ENCODE data around the gene DNASE1L3. TPM values are rescaled to one million over a fixed set of nuclear protein-coding genes. Genes with fewer than 3 reads are reported as not detected.
A peak's percentile ranks its signal among the peaks of the same experiment; 100 is the strongest.

Gene DNASE1L3
- total and polyA plus RNA-seq, 2 of the 13 experiments (the other 11 are each of a cell fraction or from before 2014, with no cell fraction given) = 0.86 to 1.7 TPM

GRCh38 chr3:58191361-58191991 is 19.3 kb downstream of the DNASE1L3 start (continued):
- TF ChIP-seq AKNA (CRISPR knock-in tag; IDR thresholded peaks at IDR 0.05; ENCODE audit: borderline replicate concordance) (no peak), JDP2 (CRISPR knock-in tag; IDR thresholded peaks at IDR 0.05; ENCODE audit: borderline replicate concordance) (no peak), MYC (CRISPR knock-in tag; IDR thresholded peaks at IDR 0.05; ENCODE audit: borderline replicate concordance) (peak; percentile 22; the same call in 1 of the 2 replicates), SMAD9 (CRISPR knock-in tag; IDR thresholded peaks at IDR 0.05) (no peak), ZNF232 (CRISPR knock-in tag; IDR thresholded peaks at IDR 0.05; ENCODE audit: borderline replicate concordance) (0 out of 2 replicates have a peak, but pooled peaks have one; percentile 22), IRF1 (CRISPR knock-in tag; IDR thresholded peaks at IDR 0.05; ENCODE audit: low read depth) (no peak), ZNF720 (CRISPR knock-in tag; IDR thresholded peaks at IDR 0.05) (no peak), ZNF414 (CRISPR knock-in tag; IDR thresholded peaks at IDR 0.05) (no peak), ZNF513 (CRISPR knock-in tag; conservative IDR thresholded peaks at IDR 0.05) (no peak), WIZ (CRISPR knock-in tag; IDR thresholded peaks at IDR 0.05) (0 out of 2 replicates have a peak, but pooled peaks have one; percentile 78), HNRNPL (IDR thresholded peaks at IDR 0.05; ENCODE audit: low read depth, low read length) (no peak)
- TF ChIP-seq, protein P1, sequence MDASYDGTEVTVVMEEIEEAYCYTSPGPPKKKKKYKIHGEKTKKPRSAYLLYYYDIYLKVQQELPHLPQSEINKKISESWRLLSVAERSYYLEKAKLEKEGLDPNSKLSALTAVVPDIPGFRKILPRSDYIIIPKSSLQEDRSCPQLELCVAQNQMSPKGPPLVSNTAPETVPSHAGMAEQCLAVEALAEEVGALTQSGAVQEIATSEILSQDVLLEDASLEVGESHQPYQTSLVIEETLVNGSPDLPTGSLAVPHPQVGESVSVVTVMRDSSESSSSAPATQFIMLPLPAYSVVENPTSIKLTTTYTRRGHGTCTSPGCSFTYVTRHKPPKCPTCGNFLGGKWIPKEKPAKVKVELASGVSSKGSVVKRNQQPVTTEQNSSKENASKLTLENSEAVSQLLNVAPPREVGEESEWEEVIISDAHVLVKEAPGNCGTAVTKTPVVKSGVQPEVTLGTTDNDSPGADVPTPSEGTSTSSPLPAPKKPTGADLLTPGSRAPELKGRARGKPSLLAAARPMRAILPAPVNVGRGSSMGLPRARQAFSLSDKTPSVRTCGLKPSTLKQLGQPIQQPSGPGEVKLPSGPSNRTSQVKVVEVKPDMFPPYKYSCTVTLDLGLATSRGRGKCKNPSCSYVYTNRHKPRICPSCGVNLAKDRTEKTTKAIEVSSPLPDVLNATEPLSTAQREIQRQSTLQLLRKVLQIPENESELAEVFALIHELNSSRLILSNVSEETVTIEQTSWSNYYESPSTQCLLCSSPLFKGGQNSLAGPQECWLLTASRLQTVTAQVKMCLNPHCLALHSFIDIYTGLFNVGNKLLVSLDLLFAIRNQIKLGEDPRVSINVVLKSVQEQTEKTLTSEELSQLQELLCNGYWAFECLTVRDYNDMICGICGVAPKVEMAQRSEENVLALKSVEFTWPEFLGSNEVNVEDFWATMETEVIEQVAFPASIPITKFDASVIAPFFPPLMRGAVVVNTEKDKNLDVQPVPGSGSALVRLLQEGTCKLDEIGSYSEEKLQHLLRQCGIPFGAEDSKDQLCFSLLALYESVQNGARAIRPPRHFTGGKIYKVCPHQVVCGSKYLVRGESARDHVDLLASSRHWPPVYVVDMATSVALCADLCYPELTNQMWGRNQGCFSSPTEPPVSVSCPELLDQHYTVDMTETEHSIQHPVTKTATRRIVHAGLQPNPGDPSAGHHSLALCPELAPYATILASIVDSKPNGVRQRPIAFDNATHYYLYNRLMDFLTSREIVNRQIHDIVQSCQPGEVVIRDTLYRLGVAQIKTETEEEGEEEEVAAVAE (CRISPR knock-in tag; IDR thresholded peaks at IDR 0.05; ENCODE audit: borderline replicate concordance) = no peak
